GM19452 (cell line): ENCODE measurements around the gene ZBTB26.
A peak's percentile ranks its signal among the peaks of the same experiment; 100 is the strongest.
"Not testable (repeated sequence)": the region's sequence is repeated elsewhere in the genome, so short reads cannot be mapped to it uniquely, and the experiment has no call there.

ENCODE experiments used
- ATAC-seq: cut with Tn5 transposase; IDR thresholded peaks from one replicate; pipeline ENCODE4 v1.9.1; 2021; ENCODE audit not compliant: unreplicated experiment

Gene ZBTB26

DNA sequence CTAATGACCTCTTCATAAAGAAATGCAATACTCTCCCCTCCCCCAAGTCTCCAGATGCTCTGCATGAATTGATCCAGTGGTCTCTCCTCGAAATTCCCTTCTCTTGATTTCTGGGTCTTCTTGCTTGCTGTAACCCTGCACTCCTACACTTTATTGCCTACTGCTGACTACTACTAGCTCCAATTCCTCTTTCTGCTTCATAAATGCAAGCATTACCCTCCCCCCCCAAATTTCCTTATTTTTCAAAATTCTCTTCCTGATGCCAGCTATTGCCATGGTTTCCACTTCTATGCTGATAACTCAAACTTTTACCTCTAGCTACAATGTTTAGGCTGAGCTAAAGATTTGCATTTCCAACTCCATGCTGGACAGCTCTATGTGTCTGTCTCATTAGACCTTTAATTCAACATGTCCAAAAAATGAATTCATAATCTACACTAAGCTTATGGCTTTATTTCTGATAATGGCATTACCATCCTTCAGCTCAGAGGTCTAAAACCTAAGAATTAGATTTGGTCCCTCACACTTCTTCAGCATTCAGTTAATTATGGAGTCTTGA lies 1.4 kb downstream of the ZBTB26 start:
- no peak for ATAC-seq

DNA sequence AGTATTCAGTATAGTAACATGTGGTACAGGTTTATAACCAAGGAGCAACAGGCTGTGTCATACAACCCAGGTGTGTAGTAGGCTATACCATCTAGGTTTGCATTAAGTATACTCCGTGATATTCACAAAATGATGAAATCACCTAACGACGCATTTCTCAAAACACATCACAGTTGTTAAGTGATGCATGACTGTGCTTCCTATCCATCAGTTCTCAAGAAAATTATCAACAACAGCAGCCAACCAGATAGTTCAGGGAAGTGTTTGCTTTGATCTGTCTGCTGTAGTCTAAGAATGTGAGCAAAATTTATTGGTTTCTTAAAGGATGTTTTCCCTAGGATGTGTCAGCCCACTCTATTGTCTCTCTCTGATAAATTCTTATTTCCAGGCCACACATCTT lies 7.4 kb downstream of the ZBTB26 start:
- no peak for ATAC-seq

DNA sequence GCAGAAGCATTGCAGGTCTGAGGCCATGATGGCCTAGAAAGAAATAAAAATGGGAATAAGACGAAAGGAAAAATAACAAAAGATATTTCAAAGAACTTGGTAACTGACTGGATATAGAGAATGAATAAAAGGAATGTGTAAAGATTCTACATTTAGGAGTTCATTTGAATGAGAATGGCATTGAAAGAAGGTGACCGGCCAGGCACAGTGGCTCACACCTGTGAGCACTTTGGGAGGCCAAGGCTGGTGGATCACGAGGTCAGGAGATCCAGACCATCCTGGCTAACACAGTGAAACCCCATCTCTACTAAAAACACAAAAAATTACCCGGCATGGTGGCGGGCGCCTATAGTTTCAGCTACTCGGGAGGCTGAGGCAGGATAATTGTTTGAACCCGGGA lies 8.6 kb downstream of the ZBTB26 start:
- ATAC-seq: no peak

DNA sequence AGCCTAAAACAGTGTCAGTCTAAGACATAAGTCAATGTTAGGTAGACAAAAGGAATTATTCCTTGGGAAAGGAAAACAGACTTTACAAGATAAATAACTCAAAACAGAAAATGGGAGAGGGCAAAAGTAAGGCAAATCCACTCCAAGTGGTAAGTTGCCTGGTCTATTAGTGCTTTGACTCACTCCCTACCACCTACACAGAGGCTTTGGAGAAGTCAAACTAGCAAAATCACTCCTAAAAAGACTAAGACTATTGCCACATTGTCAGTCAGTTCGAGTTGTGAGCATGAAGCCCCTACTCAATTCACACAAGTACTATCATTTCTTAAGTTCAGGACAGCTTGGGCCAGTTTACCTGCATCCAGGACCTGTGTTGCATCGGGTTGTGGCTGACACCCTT lies 13.0 kb downstream of the ZBTB26 start:
- no peak for ATAC-seq

DNA sequence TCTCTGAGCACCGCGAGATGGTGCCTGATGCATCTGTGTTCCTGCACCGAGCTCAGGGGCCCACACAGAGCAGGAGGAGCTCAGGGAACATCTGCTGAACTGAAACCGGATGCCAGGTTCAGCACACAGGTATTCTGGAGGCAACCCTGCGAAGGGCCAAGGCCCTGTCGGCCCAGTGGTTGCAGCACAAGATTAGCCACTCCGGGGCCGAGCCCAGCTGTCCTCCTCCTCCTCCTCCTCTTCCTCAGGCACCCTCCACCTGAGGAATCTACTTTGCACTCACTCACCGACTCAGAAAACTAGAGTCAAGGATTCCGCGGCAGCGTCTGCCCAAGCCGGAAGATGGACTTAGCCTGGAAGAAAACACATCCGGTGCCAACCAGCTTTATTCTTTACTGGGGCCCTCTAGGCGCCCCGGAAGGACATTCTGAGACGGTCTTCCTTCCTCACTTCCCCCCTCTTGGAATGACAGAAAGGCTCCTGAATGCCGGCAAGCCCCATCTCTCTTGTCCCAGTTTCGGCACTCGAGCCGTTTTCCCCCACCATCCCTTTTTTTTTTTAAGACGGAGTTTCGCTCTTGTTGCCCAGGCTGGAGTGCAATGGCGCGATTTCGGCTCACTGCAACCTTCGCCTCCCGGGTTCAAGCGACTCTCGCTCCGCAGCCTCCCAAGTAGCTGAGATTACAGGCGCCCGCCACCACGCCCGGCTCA lies 18.2 kb downstream of the ZBTB26 start, which contains the start of gene ZBTB6:
ZBTB6 (minus strand) TSS at position 360 of the 710 bp plus-strand sequence. CDS start 1,251 bp downstream, outside the sequence.
- ATAC-seq: peak; percentile 98

DNA sequence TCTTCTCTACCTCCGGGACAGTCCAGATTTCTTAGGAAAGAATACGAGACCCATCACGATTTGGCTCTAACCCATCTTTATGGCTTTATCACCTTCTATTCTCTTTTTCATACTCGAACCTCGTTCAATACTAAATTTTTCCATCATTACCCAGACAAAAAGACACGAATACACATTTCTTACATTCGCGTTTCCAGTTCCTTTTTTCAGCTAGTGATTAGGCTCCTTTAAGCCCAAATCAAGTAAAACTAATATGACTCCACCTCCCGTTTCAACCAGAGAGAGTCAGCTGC lies 18.7 kb downstream of the ZBTB26 start:
- ATAC-seq: no peak

DNA sequence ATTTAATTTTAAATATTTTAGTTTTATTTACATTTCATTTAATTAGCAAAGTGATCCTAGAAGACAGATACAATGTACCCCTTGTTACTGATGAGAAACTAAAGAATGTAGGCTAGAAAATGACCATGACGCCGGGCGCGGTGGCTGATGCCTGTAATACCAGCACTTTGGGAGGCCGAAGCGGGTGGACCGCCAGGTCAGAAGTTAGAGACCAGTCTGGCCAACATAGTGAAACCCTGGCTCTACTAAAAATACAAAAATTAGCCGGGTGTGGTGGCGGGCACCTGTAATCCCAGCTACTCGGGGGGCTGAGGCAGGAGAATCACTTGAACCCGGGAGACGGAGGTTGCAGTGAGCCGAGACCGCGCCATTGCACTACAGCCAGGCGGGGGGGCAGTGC lies 25.2 kb downstream of the ZBTB26 start:
- not testable (repeated sequence) for ATAC-seq

DNA sequence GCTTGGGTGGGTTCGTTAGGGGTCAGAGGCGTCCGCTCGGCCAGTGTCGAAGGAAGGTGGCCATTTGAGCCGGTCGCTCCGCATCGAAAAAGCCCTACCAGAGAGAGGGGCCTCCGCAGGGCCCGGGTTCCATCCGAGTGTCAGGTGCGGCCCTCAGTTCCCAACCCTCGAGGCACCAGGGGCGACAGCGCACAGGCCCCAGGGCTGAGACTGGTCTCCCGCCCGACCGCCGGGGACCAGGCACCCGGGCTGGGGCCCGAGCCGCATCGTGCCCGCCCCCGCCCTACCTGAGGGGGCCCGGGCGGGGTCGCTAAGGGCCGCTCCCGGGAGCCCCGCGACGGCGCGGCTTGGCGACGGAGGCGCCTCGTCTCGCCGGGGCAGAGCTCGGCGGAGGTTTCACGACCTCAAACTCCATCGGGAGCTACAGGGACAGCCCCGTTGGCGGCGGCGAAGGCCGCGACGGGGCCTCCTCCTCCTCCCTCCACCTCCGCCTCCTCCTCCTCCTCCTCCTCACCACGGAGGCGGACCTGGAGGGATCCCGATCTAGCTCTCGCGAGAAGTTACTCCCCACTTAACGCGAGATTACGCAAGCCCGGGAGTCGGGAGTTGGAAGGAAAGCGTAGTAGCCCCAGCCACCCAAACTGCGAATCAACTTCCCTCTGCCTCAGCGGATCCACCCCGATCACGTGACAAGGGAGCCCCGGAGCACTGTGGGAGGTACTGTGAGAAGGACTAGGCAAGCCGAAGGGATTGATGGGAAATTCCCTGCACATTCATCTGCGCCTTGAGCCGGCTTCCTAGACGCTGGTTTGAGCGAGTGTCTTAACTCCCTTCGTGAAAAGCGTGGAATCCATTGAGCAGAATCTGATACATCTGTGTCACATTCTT lies 26.2 kb downstream of the ZBTB26 start, which contains the start of gene RC3H2:
RC3H2 (minus strand) TSS at position 537 of the 888 bp plus-strand sequence. CDS start 7,850 bp downstream, outside the sequence.
- ATAC-seq: peak; percentile 85

DNA sequence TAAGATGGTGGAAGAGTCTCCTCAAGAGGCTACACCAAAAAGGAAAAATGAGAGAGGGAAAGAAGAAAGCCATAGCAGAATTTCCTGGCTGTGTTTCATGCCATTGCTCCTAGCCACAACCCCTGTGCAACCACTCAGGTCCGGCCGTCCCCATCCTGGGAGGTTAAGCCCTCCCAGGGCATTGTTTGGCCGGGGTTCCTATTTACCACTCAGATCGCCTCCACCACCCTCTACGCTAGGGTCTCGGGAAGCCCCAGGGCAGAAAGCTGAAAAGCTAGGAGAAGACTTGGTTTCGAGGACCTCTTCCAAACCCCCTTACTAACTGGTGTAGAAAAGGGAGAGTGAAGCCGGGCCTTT lies 26.9 kb downstream of the ZBTB26 start:
- peak; percentile 8 for ATAC-seq

DNA sequence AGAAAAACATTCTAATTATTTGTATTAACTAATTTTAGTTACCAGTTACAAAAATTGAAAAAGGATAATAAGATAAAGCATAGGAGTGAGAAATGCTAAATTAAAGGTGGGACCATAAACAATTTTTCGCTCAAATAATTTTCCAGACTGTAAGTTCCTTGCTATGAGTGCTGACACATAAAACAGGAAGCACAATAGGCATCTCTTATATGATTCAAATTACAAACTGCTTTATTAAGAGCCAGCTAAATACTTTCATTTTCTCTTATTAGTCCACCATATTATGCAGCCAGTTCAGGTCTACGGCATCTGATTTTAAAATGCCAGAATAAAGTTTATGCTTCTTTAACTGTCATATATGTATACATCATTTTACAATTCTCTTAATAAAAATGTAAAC lies 30.5 kb downstream of the ZBTB26 start:
- no peak for ATAC-seq

DNA sequence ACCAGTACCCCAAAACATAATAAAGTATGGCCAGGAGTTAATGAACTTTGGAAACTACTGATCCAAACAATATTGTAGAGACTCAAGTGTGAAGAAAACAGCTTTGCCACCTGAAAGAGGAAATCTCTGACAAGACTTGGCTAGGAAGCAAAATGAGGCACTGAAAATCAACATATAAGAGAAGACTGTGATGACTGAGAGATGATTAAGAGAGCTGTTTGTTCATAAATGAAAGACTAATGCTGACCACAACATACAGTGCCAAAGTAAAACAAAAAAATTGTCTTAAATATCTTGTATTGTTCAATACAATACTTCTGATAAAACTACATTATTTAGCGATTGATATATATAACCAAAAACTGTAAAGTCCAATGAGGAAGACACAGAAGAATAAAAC lies 33.3 kb downstream of the ZBTB26 start:
- ATAC-seq: no peak

DNA sequence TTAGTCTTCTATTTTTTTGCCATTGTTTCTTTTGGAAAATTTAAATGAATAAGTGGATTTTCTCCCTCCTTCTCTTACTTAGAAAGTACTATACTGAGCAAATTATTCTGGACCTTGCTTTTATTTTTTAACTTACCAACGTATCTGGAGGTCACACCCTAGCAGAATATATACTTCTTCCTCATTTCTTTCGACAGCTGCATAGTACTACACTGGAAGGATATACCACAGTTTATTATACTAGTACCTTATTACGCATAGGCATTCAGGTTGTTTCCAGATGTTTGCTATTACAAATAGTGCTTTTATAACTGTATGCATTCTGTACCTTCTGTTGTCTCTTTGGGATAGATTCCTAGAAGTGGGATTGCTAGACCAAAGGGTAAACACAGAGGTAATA lies 42.8 kb downstream of the ZBTB26 start:
- ATAC-seq: no peak

DNA sequence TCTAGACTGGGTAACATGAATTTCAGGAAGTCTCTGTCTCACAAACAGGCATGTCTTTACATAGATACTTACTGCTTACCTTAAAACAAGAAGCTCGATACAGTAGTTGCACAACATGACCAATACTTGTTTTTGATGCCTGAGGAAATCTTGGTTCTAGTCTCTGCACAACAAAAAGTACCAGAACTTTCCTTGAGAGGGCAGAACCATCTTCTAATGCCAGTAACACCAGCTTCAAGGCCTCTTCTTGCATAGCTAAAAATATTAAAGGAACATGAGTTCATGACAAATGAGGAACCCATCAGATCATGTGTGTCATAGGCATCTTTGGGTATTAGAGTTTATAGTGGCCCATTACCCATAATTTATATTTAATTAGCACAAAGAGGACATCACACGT lies 48.2 kb downstream of the ZBTB26 start:
- no peak for ATAC-seq

DNA sequence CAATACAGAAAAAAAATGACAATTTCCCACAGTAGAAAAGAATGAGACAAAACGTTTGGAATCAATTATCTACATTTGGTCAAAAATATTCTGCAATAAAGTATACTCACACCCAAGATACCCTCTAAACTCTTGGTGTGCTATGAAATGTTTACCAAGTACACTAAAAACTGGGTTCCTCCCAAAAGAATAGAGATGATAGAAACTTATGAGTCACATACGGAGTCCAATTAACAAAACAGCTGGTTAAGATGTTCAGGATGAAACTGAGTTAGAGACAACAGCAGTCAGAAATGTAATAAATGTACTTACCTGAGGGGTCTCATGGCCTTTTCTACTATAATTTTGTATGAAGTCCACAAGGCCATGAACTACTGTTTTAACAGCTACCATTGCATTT lies 51.9 kb downstream of the ZBTB26 start:
- no peak for ATAC-seq

DNA sequence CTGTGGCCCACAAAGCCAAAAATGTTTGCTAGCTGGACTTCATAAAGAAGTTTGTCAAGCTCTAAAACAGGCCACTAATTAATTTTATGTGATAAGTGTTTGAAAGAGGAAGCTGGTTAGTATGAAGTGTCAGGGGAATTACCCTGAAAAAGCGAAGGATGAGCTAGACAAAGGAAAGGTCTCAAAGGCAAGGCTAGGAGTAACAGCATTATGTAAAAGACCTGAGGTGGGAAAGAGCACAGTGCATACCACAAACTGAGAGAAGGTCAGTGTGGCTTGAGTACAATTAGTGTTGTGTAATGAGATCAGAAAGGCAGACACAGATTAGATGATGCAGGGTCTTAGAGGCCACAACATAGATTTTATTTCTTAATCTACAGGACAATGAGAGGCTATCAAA lies 55.8 kb downstream of the ZBTB26 start:
- ATAC-seq: no peak

DNA sequence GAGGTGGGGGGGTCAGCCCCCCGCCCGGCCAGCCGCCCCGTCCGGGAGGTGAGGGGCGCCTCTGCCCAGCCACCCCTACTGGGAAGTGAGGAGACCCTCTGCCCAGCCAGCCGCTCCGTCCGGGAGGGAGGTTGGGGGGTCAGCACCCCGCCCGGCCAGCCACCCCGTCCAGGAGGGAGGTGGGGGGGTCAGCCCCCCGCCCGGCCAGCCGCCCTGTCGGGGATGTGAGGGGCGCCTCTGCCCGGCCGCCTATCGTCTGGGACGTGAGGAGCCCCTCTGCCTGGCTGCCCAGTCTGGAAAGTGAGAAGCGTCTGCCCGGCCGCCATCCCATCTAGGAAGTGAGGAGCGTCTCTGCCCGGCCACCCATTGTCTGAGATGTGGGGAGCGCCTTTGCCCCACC lies 64.0 kb downstream of the ZBTB26 start:
- ATAC-seq: not testable (repeated sequence)

DNA sequence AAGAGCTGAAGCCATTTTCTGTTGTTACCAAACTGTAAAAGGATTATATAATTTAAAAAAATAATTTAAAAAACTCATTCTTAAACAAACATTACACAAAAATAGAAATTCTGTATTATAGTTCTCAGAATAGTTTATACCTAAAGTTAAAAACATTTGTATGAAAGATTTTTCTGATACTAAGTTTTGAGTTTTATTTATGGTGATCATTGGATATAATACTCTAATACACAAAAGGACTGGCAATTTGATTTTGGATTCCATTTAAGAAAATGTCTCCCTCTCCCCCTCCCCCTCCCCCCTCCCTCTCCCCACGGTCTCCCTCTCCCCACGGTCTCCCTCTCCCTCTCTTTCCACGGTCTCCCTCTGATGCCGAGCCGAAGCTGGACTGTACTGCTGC lies 65.2 kb downstream of the ZBTB26 start:
- no peak for ATAC-seq
